IPS-18a (cell line): Measurements from ENCODE around the gene MIGA2.

Experiments used
- H3K27ac ChIP-seq: one replicate; pipeline ENCODE4 v1.5.1; 2013; ENCODE audit warnings: low read length
- H3K27me3 ChIP-seq: one replicate; pipeline ENCODE4 v1.6.1; 2013; ENCODE audit warnings: mild to moderate bottlenecking, low read length; ENCODE audit not compliant: control insufficient read depth, insufficient read depth
- H3K36me3 ChIP-seq: one replicate; pipeline ENCODE4 v1.6.1; 2013; ENCODE audit warnings: low read depth, low read length; ENCODE audit not compliant: control insufficient read depth
- H3K4me1 ChIP-seq: one replicate; pipeline ENCODE4 v1.6.1; 2013; ENCODE audit warnings: low read depth, low read length; ENCODE audit not compliant: control insufficient read depth
- H3K4me3 ChIP-seq: one replicate; pipeline ENCODE4 v1.5.1; 2013; ENCODE audit warnings: low read length
- H3K9ac ChIP-seq: one replicate; pipeline ENCODE4 v1.6.1; 2013; ENCODE audit warnings: mild to moderate bottlenecking, low read length, moderate library complexity
- H3K9me3 ChIP-seq: one replicate; pipeline ENCODE4 v1.6.1; 2013; ENCODE audit warnings: low read depth, low read length; ENCODE audit not compliant: control insufficient read depth

Gene MIGA2

DNA sequence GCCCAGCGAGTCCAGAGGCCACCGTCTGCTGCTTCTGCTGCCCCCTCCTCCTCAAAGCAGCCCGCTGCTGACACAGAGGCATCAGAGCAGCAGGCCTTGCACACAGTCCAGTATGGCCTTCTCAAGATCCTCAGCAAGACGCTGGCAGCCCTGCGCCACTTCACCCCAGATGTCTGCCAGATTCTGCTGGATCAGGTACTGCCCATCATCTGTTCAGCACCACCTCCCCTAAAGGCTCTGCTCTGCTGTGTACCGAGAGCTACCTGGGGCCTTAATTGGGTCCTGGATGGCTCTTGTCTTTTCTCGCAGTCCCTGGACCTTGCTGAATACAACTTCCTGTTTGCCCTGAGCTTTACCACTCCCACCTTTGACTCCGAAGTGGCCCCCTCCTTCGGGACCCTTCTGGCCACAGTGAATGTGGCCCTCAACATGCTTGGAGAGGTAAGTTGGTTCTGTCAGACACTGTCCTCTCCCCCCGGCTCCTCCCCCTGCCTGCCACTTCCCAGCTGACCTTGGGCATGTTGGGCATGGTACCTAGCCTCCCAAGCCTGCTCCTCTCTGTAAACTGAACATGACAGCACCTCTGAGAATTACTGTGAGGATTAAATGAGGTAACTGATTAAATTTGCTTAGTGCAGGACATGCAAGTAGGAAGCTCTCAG lies 31.0 kb upstream of the MIGA2 start:
- Histone ChIP-seq H3K27ac (no peak overlapping the region), H3K27me3 (no peaks in the 10 kb centered on the region), H3K4me3 (no peak overlapping the region), H3K4me1 (no peaks in the 10 kb centered on the region), H3K9me3 (no peaks in the 10 kb centered on the region), H3K9ac (no peak overlapping the region), H3K36me3 (peaks cover 62% of the 10 kb centered on the region)

- H3K9ac ChIP-seq = no peak overlapping the region
- H3K4me3 ChIP-seq = no peak overlapping the region
- peaks cover 60% of the 10 kb centered on the region for H3K36me3 ChIP-seq
- H3K4me1 ChIP-seq = no peaks in the 10 kb centered on the region
- H3K27me3 ChIP-seq = no peaks in the 10 kb centered on the region
- no peaks in the 10 kb centered on the region for H3K9me3 ChIP-seq
- no peak overlapping the region for H3K27ac ChIP-seq
These were observed 29.9 kb upstream of the MIGA2 start for GRCh38 chr9:129006328-129007034.

DNA sequence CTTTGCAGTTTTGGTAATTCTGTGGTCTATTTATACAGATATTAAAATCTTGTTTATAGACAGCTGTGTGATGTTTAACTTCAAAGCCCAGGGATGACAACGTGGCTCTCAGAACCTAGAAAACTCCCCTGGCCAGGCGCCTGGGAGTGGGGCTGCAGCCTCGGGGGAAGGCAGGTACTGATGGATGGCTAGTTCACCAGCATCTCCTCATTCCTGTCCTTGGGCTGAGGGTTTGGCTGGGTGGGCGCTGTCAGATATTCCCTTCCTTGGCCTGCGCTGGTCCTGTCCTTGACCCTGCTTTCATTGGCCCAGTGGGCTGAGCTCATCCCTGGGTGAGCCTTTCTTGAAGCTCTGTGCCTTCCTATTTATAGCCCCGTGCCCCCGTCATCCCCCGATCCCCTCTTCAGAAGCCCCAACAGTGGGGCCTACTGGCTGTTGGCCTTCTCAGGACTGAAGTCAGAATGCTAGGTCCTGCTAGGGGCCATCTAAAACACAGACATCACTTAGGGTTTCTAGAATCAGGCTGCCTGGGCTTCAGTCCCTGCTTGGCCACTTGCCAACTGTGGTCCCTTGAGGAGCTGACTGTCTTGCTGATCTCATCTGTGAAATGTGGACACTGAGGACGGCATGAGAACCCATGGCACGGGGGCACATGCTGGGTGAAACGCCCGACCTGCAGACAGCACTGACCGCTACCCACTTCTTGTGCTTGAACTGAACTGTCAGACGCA lies 29.2 kb upstream of the MIGA2 start:
- Histone ChIP-seq H3K9me3 (no peaks in the 10 kb centered on the region), H3K36me3 (peaks cover 53% of the 10 kb centered on the region), H3K27ac (no peak overlapping the region), H3K9ac (no peak overlapping the region), H3K4me1 (no peaks in the 10 kb centered on the region), H3K4me3 (no peak overlapping the region), H3K27me3 (no peaks in the 10 kb centered on the region)

DNA sequence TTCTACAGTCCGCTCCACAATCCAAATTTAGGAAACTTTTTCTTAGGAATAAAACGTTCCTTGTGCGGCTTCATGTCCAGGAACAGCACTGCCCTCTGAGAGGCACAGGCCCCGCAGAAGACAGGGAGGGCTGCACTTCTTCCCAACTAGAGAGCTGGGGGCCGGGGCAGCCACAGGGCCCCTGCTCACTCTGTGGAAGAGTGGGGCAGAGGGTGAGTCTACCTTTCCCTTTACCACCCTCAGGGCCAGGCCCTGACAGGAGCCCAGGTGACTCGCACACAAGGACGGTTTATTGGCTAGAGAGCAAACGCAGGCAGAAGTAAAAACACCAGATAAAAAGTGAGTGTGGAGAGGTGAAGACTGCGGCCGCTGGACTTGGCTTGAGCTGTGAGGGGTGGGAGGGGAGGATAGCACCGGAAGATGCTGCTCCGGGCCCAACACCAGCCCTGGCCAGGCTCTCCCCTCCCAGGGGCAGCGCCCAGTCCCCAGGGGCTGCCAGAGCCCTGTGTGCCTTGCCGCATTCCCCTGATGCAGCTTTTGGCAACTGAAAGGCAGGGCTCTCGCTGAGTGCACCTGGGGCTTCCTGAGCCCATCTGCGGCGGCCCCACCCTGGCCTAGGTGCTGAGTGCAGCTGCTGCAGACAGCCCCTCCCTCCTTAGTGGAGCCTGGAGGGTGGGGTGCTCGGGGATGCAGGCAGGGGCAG lies 28.5 kb upstream of the MIGA2 start:
- Histone ChIP-seq H3K9ac (no peak overlapping the region), H3K36me3 (peaks cover 46% of the 10 kb centered on the region), H3K27ac (no peak overlapping the region), H3K4me3 (no peak overlapping the region), H3K27me3 (no peaks in the 10 kb centered on the region), H3K9me3 (no peaks in the 10 kb centered on the region), H3K4me1 (no peaks in the 10 kb centered on the region)

DNA sequence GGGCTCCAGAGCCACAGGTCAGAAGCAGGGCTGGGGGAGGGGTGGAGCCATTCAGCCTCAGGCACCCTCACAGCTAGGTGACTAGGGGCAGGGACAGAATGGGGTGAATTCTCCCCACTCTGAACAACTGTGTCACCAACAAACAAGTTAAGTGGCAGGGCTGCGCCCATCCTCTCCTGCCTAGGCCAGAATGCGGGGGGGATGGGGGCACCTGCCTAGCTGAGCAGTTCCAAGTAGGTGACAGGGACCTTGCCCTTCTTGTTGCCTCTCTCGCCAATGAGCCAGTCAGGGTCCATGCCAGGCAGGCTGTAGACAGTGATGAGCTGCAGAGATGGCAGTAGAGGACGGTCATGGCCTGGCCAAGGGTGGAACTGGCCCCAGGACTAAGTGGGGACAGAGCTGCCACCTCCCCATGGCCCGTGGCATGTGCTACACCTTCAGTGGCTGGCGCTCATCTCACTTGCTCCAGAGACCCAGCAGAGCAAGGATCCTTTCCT lies 27.9 kb upstream of the MIGA2 start:
- peaks cover 40% of the 10 kb centered on the region for H3K36me3 ChIP-seq
- no peak overlapping the region for H3K27ac ChIP-seq
- H3K9ac ChIP-seq = no peak overlapping the region
- H3K4me1 ChIP-seq = no peaks in the 10 kb centered on the region
- no peaks in the 10 kb centered on the region for H3K9me3 ChIP-seq
- H3K27me3 ChIP-seq = no peaks in the 10 kb centered on the region
- no peak overlapping the region for H3K4me3 ChIP-seq

DNA sequence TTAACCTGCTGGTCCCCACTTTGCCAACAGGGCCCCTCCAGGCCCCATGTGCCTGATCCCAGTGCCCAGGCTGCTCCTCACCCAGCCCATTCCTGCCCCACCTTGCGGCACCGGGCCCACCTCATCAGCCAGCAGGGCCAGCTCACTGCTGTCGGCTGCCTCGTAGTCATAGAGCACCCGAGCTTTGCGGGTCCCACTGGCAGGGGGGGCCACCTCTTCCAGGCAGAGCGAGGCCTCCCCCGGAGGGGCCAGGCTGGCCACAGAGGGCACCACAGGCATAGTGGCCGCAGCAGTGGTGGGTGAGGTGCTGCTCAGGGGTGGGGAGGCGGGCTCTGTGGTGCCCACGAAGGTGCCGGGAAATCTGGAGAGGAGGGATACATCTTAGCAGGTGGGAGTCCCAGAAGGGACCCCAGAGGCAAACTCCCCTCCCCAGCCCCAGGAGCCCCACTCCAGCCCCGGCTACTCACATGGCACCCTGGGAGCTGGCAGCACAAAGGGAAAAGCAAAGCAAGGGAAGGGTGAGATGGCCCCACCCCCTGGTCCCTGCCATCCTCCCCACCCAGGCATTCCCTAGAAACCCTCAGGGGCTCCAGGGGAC lies 27.3 kb upstream of the MIGA2 start:
- H3K27ac ChIP-seq = no peak overlapping the region

DNA sequence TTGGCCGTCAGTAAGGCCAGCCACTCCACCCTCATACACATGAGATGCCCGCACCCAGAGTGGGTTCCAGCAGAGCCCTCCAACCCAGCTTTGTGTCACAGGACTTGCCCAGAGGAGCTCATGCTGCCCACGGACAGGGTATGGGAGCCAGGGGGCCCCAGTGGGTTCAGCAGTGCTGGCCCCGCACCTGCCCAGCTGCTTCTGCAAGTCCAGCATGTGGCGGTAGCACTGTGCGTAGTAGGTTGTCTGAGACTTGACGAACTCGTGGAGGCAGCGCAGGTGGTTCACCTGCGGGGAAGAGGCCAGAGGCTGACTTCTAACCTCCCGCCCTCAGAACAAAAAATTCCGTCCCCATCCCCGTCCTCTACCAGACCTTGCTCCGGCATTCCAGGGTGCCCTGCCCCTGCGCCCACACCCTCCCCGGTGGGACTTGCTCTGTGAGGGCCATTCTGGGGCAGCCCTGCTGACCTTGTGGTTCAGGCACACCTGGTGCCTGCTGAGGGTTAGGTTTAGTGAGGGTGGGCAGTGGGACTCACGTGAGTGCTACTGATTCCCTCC lies 26.8 kb upstream of the MIGA2 start:
- Histone ChIP-seq H3K9me3 (no peaks in the 10 kb centered on the region), H3K9ac (no peak overlapping the region), H3K27ac (no peak overlapping the region), H3K4me3 (no peak overlapping the region), H3K4me1 (no peaks in the 10 kb centered on the region), H3K27me3 (no peaks in the 10 kb centered on the region), H3K36me3 (peaks cover 49% of the 10 kb centered on the region)

More for the DNA sequence above, 27.3 kb upstream of the MIGA2 start:
- no peaks in the 10 kb centered on the region for H3K4me1 ChIP-seq
- no peaks in the 10 kb centered on the region for H3K27me3 ChIP-seq
- no peak overlapping the region for H3K4me3 ChIP-seq
- no peaks in the 10 kb centered on the region for H3K9me3 ChIP-seq
- no peak overlapping the region for H3K9ac ChIP-seq
- H3K36me3 ChIP-seq = peaks cover 43% of the 10 kb centered on the region

GRCh38 chr9:129010267-129010975 lies 26.0 kb upstream of the MIGA2 start:
- H3K27ac ChIP-seq = no peak overlapping the region
- no peaks in the 10 kb centered on the region for H3K4me1 ChIP-seq
- H3K36me3 ChIP-seq = peaks cover 43% of the 10 kb centered on the region
- no peaks in the 10 kb centered on the region for H3K27me3 ChIP-seq
- H3K4me3 ChIP-seq = no peak overlapping the region
- H3K9ac ChIP-seq = no peak overlapping the region
- H3K9me3 ChIP-seq = no peaks in the 10 kb centered on the region

- H3K4me3 ChIP-seq = no peak overlapping the region
- no peak overlapping the region for H3K27ac ChIP-seq
- no peaks in the 10 kb centered on the region for H3K27me3 ChIP-seq
- H3K4me1 ChIP-seq = no peaks in the 10 kb centered on the region
- H3K9me3 ChIP-seq = no peaks in the 10 kb centered on the region
- peaks cover 38% of the 10 kb centered on the region for H3K36me3 ChIP-seq
- no peak overlapping the region for H3K9ac ChIP-seq
These were observed 25.3 kb upstream of the MIGA2 start for GRCh38 chr9:129011170-129011569.

- no peak overlapping the region for H3K4me3 ChIP-seq
- no peak overlapping the region for H3K9ac ChIP-seq
These were observed 24.7 kb upstream of the MIGA2 start for GRCh38 chr9:129011761-129012181.

More at GRCh38 chr9:129011761-129012181, 24.7 kb upstream of the MIGA2 start:
- Histone ChIP-seq H3K4me1 (no peaks in the 10 kb centered on the region), H3K27ac (no peak overlapping the region), H3K9me3 (no peaks in the 10 kb centered on the region), H3K27me3 (no peaks in the 10 kb centered on the region), H3K36me3 (peaks cover 32% of the 10 kb centered on the region)
